PFSK-1 (cell line): ENCODE measurements around the gene IGSF9B.

ENCODE experiments used
- FOXP2 ChIP-seq: optimal IDR thresholded peaks from 2 replicates; pipeline ENCODE3; 2011; ENCODE audit warnings: borderline replicate concordance, control low read depth, inconsistent platforms; ENCODE audit not compliant: insufficient read depth; ENCODE audit errors: extremely low read length, extremely low read depth
- POLR2AphosphoS5 ChIP-seq: IDR thresholded peaks from 2 replicates; pipeline ENCODE4 v1.6.1; 2012; ENCODE audit warnings: low read depth, mild to moderate bottlenecking, control low read depth, low read length, moderate library complexity
- REST ChIP-seq, 2 experiments: IDR thresholded peaks; 2 replicates each; pipeline versions ENCODE4 v1.6.1 to v1.8.0; 2011 to 2012; ENCODE audit warnings: low read depth in 2 of 2, low read length in 2 of 2, control low read depth in 1 of 2, inconsistent platforms in 1 of 2, mild to moderate bottlenecking in 1 of 2, moderate library complexity in 1 of 2; ENCODE audit not compliant: insufficient read depth in 1 of 2
- SIN3A ChIP-seq: IDR thresholded peaks from 2 replicates; pipeline ENCODE4 v1.6.1; 2012; ENCODE audit warnings: mild to moderate bottlenecking, low read length, moderate library complexity, borderline replicate concordance; ENCODE audit not compliant: insufficient read depth
- TAF1 ChIP-seq: IDR thresholded peaks from 2 replicates; pipeline ENCODE4 v1.6.1; 2012; ENCODE audit warnings: low read length, control low read depth, borderline replicate concordance; ENCODE audit not compliant: insufficient read depth

The IGSF9B gene

GRCh38 chr11:133919330-133920108, 37.2 kb downstream of the IGSF9B start:
- no peak for TF ChIP-seq SIN3A
- TF ChIP-seq REST (IDR thresholded peaks at IDR 0.05; ENCODE audit: insufficient read depth in 1 of 2, low read depth in 2 of 2, low read length in 2 of 2): no peak
- TF ChIP-seq POLR2AphosphoS5: no peak
- no peak for TF ChIP-seq FOXP2
- TF ChIP-seq TAF1: no peak

DNA sequence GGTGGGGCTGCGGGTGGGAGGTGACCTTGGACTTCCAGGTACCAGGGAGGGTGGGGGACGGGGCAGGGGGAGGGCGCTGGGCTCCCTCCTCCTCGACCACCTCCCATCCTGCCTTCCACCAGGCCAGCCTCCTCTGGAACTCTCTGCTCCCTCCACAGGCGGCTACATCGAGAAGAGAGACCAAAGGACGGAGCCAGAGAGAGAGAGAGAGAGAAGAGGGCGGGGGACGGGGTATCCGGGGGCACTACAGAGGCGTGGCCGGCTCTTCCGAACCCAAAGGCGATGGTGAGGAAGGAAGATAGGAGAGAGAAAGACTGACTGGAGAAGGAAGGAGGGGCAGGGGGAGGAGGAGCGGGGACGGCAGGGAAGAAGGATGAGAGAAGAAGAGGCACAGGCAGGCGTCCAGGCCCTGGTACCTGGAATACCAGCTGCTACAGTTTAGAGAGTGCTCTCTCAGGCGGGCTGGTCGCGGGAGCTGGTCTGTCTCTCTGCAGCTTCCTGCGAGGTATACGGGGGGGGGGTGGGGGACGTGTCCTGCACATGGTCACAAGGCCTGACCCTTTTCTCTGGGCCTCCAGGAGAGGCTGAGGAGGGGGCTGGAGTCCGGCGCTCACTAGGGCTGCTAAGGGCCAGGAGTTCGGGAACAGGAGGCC, 38.0 kb downstream of the IGSF9B start:
- no peak for TF ChIP-seq POLR2AphosphoS5
- no peak for TF ChIP-seq FOXP2
- no peak for TF ChIP-seq TAF1
- TF ChIP-seq REST (IDR thresholded peaks at IDR 0.05; ENCODE audit: insufficient read depth in 1 of 2, low read depth in 2 of 2, low read length in 2 of 2): no peak
- no peak for TF ChIP-seq SIN3A

DNA sequence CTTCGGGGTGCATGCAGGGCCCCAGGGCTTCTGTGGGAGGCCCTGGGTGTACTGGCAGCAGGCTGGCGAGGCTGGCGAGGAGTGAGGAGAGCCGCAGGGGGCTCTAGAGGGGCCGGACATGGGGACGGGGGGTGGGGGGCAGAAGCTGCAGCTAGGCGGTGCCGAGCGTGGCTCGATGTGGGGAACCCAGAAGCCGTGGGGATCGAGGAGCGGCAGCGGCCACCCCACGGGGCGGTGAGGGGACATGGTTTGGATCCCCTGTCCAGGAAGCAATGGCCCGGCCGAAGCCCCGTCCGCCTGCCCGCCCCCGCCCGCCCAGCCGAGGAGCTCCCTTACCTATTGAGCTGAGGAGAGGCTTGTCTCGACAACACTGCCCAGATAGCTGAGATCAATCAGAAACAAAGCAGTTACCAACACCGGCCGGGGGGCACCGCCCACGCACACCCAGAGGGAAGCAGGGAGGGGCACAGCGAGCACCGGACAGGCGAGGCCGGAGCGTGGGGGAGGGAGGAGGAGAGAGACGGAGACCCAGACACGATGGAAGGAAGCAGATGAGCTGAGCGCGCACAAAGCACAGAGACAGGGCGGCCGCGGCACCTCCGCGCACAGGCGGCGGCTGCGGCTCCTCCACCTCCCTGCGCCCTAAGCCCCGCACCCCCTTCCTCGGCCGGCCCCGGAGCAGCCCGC, 38.7 kb downstream of the IGSF9B start:
- TF ChIP-seq FOXP2 (no peak), POLR2AphosphoS5 (no peak), TAF1 (no peak), SIN3A (no peak), REST (IDR thresholded peaks at IDR 0.05; ENCODE audit: insufficient read depth in 1 of 2, low read depth in 2 of 2, low read length in 2 of 2) (no peak)

DNA sequence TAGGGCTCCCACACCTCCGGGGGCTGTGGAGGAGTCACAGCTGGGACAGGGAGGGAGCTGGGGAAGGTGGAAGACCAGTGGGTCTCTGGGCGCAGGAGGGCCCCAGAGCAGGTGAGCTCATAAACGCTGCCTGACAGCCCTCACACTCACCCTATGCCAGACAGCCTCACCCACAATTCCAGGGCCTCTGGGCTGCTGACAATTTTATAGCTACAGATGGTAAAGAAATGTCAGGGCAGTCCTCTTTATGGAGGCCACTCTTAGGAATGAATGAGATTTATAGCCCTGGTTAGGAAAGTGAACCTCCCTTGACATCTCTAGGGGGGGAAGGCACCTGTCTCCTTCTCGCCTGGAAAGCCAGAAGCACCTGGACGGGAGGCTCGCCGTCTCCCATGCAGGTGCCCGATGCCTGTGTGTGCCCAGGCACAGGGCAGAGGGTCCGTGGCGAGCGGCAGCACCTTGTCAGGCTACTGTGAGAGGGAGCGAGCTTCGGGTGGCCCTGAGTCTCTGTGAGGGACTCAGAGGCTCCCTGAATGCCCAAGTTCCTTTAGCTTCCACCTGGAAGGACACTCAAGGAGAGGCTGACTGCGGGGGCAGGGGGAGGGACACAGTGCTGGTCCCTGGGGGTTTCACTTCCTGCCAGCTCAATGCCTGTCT, 39.9 kb downstream of the IGSF9B start:
- TF ChIP-seq POLR2AphosphoS5 (no peak), SIN3A (no peak), FOXP2 (no peak), TAF1 (no peak), REST (IDR thresholded peaks at IDR 0.05; ENCODE audit: insufficient read depth in 1 of 2, low read depth in 2 of 2, low read length in 2 of 2) (no peak)
